GM19372 (cell line): Measurements from ENCODE around the gene KCNMA1.
"Not testable (repeated sequence)": the region's sequence is repeated elsewhere in the genome, so short reads cannot be mapped to it uniquely, and the experiment has no call there.

Experiments
- ATAC-seq: cut with Tn5 transposase; IDR thresholded peaks from one replicate; pipeline ENCODE4 v1.9.1; 2021; ENCODE audit warnings: mild to moderate bottlenecking, low read depth, moderate library complexity; ENCODE audit not compliant: unreplicated experiment

Gene KCNMA1

DNA sequence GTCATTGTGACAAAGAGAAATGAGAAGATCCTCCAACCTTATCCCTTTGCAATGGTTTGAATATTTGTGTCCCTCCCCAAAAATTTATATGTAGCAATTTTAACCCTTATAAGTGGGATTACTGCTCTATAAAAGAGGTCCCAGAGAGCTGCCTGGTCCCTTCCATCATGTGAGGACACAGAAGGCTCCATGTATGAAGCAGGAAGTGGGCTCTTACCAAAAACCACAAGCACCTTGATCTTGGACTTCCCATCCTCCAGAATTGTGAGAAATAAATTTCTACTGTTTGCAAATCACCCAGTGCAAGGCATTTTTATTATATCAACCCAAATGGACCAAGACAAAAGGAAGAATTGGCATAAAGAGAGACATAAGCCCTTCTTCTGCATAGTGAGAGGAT, 95.7 kb downstream of the KCNMA1 start:
- no peak for ATAC-seq

DNA sequence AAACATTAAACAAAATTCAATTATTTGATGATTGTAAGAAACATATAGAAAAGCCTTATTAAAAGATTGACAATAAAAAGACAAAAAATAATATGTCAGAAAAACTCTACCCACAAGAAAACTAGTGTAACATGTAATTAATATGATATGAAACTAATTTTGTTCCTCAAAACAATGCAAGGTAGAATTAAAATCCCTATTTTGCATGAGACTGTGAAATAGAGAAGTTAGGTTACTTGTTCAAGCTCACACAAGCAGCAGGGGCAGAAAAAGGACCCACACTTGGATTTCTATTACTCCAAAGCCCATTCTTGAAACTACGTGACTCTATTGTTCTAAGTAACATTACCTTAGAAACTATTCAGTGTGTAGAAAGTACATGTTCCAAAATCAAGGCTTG, 96.4 kb downstream of the KCNMA1 start:
- ATAC-seq, result no peak

DNA sequence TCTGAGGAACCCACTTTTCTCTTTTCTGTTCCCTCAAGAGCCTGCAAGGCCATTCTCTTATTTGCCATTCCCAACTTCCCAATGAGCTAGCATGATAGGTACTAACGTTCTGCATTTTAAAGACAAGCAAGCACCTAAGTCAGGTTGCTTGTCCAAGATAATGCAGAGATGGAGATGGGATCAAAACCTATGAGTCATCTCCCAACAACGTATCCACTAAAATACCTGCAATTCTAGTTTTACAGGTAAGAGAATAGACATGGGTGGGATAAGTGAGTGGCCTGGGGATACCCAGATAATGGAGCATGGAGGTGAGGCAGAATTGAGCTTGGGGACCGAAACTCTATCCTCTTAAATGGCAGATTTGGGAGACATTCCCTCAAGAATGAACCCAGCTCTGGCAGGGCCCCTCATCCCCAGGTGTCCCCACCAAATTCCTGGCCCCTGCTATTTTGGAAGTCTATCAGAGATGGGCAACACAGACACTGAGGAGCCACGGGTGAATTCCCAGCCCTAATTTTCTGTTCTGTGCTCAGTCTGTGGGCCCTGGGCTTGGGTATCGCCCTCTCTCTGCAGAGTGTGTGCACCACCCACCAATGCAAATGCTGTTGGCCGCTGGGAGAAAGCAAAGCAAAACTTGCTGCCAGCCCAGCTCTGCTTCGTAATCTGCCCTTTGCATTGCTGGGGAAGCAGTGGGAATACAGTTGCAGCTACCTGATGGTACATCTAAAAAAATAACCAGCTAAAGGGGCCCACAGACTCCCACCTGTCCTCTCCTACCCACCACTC, 98.3 kb downstream of the KCNMA1 start:
- ATAC-seq, result no peak

- no peak for ATAC-seq
These were observed 99.8 kb downstream of the KCNMA1 start for GRCh38 chr10:77537720-77538373.

DNA sequence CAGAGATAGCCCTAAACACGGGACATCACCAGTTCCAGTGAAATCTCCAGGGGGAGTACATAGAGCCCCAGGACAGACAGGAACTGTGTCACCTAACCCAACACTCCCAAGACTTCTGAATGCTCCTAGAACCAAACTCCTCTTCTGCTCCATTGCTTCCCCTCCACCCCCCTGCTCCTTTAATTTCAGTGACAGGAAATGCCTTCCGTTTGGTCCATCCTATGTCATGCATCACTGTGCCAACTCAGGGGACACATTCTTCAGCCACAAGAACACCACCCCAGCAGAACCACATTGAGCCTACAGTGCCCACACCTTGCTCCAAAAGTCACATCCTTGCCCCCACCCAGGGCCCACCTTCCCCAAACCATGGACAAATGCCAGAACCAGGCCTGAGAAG, 100.5 kb downstream of the KCNMA1 start:
- ATAC-seq, result no peak

DNA sequence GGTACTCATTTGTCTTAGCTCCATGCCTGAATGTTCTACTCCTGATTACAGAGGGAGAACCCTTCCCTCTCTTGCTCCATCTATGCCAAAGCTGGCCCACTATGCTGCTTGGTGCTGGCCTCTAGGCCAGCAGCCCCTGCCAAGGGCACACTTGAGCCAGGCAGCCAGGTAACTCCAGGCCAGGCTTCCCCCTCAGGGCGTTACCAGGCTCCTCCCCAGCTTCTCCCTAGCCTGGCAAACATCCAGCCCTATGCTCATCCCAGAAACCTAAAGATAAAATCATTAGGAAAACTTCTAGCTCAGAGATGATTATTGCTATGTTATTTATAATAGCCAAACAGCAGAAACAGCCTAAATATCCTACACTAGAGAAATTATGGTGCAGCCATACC, 103.7 kb downstream of the KCNMA1 start:
- no peak for ATAC-seq

- no peak for ATAC-seq
These were observed 104.3 kb downstream of the KCNMA1 start for GRCh38 chr10:77533146-77533886.

- no peak for ATAC-seq
These were observed 105.5 kb downstream of the KCNMA1 start for GRCh38 chr10:77532068-77532467.

GRCh38 chr10:77531441-77532001, 106.1 kb downstream of the KCNMA1 start:
- no peak for ATAC-seq

- no peak for ATAC-seq
These were observed 107.6 kb downstream of the KCNMA1 start for GRCh38 chr10:77530011-77530410.

DNA sequence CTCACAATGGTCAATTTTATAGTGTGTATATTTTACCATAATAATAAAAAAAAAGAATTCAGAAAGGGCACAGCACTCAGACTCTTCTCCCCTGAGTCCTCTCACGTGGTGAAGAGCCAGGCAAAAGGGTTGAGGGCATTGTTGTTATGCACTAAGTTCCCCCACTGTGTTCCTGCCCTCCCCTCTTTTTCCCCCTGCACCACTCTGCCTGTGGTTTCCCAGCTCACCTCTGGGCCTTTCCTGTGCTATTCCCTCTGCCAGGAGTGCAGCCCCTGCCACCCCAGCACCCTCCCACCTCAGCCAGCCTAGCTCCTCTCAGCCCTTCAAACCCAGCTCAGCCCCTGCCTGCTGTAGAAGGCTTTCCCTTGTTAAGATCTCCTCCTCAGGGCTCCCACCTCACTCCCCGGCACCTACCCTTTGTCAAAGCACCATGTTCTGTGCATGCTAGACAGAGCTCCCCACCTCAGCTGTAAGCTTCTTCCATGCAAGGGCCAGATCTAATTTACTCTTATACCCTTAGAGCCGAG, 108.5 kb downstream of the KCNMA1 start:
- no peak for ATAC-seq

DNA sequence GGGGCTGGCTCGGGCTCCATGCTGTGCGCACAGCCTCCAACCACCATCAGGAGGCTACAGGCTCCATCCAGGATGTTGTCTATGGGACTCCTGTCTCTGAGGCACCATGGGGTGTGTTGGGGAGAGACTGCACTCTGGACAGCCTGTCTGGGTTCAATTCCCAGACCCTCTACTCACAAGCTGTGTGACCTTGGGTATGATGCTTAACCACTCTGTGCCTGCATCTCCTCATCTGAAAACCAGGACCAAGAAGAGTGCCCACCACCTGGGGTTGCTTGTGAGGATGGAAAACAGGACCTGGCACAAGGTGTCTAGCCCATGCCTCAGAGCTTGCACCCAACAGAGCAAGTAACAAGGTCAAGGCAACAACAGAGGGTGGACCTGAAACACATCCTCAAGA, 109.8 kb downstream of the KCNMA1 start:
- no peak for ATAC-seq

DNA sequence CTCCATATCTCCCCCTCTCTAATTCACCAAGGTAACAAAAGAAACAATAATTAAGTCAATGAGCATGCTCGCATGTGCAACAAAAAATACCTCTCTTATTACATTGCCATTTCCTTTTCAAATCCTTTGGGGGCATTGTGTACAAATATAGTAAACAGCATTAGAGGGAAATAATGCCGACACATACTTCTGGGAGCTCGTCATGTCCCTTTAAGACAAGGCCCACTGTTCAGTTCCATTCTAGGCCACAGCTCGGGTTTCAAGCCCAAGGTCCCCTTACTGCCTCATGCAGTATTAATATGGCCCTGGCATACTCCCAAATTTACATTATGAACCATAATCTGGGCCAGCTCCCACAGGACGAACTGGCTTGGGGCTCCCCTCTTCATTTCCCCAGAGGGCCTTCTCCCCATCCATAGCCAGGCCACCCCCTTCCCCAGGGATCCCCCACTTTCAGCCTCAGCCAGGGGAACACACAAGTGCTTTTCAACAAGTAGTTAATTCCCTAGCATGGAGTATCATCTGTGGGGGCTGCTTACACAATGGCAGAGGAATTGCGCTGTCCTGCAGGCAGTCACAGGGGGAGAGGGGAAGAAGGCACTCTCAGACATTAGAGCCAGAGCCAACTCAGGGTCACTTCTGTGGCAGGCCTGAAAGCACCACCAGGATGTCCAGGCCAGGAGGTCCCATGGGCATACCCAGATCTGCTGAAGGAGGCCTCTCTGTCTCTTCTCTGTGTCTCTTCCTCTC, 110.6 kb downstream of the KCNMA1 start:
- no peak for ATAC-seq

DNA sequence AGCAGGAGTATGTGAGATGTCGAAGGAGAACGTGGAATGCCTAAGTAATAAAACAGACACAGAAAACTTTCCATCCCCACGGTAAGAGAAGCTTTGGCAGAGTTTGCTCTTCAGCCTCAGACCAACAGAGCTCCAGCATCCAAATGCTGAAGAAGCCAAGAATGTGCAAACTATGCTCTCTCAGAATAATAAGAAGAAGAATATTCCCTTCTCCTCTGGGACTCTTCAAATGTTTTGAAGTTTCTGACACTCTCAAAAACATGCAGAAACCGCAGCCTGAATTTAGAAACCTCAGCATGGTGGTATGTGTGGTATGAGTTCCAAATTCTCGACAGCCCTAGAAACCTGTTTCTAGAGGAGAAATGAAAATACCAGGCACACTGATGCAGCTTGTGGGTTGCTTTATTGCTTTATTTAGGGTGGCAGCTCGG, 113.3 kb downstream of the KCNMA1 start:
- ATAC-seq, result no peak

GRCh38 chr10:77522268-77522809, 115.3 kb downstream of the KCNMA1 start:
- ATAC-seq, result no peak

DNA sequence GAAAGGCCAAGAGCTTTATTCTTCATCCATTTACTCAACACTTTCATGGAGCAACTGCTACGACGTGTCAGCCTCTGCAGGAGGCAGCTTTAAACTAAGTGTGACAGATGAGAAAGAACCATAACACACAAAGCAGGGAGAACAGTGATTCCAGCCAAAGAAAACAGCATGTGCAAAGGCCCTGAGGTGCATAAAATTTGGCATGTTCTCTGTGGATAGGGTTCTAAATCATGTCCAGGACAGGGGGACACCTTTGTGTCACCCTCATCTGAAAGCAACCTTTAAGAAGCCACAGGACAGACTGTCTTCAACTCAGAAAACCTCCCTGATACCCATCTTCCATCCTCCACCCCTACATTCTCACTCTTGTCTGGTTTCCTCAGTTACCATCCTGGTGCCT, 116.6 kb downstream of the KCNMA1 start:
- ATAC-seq, result no peak

GRCh38 chr10:77520290-77520689, 117.3 kb downstream of the KCNMA1 start:
- ATAC-seq, result no peak

GRCh38 chr10:77519791-77520190, 117.8 kb downstream of the KCNMA1 start:
- ATAC-seq, result not testable (repeated sequence)

- no peak for ATAC-seq
These were observed 118.7 kb downstream of the KCNMA1 start for GRCh38 chr10:77518910-77519274.
